Measurements from ENCODE around the gene ZNF407. TPM values are rescaled to one million over a fixed set of nuclear protein-coding genes. Genes with fewer than 3 reads are reported as not detected.

Gene ZNF407
- total RNA-seq, 1 donor from 2014 or later: 13.2 TPM

DNA sequence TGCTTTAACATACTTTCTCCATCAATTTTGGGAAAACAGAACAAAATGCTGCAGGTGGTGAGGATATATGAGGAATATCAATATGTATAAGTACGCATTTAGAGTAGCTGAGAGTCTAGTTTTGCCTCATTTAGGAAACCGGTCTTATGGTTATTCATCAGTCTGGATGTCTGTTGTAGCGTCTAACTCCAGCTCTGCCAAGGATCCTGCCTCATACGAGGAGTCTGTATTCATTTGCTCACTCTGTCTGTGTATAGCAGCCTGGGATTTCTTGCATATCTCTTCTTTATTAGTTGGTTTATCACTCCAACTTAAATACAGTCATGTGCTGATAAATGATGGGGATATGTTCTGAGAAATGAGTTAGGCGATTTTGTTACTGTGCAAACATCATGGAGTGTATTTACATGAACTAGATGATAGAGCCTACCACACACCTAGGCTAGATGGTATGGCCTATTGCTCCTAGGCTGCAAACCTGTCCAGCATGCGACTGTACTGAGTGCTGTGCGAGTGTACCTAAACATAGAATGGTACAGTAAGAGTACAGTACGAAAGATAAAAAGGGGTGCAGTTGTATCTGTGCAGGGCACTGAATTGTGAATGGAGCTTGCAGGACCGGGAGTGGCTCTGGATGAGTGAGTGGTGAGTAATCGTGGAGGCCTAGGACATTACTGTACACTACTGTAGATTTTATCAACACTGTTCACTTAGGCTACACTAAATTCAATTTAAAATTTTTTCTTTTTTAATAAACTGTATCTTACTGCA is 148.1 kb downstream of the ZNF407 start:
- TF ChIP-seq, protein P1, sequence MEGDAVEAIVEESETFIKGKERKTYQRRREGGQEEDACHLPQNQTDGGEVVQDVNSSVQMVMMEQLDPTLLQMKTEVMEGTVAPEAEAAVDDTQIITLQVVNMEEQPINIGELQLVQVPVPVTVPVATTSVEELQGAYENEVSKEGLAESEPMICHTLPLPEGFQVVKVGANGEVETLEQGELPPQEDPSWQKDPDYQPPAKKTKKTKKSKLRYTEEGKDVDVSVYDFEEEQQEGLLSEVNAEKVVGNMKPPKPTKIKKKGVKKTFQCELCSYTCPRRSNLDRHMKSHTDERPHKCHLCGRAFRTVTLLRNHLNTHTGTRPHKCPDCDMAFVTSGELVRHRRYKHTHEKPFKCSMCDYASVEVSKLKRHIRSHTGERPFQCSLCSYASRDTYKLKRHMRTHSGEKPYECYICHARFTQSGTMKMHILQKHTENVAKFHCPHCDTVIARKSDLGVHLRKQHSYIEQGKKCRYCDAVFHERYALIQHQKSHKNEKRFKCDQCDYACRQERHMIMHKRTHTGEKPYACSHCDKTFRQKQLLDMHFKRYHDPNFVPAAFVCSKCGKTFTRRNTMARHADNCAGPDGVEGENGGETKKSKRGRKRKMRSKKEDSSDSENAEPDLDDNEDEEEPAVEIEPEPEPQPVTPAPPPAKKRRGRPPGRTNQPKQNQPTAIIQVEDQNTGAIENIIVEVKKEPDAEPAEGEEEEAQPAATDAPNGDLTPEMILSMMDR (conservative IDR thresholded peaks at IDR 0.05): no peak
- no peak overlapping the region for H3K4me3 Mint-ChIP-seq
- no peaks in the 10 kb centered on the region for H3K9me3 Mint-ChIP-seq
- no peak for DNase-seq (ENCODE audit: low read depth, low spot score)
- H3K36me3 Mint-ChIP-seq (ENCODE audit: low read depth): no peaks in the 10 kb centered on the region
- H3K27me3 Mint-ChIP-seq (ENCODE audit: low read depth): no peaks in the 10 kb centered on the region
- H3K4me1 Mint-ChIP-seq: peaks cover 20% of the 10 kb centered on the region
- H3K27ac Mint-ChIP-seq (ENCODE audit: unreplicated experiment): no peak overlapping the region

DNA sequence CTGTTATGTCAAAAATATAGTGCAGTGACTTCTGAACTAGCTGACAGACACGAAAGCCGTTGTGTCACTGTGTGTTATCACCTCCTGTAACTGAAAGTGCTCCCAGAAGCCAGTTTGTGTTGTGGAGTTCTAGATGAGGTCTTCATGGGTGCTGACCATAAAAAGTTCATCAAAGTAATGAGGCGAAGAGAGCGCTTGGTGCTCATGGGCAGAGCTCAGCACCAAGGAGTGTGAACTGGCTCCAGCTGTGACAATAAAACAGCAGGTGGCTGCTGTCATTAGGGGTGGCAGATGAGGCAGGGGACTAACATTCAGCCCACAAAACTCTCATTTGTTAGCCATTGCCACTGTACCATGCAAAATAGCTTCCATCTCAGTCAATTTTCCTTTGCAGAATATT is 151.1 kb downstream of the ZNF407 start:
- TF ChIP-seq, protein P1 (conservative IDR thresholded peaks at IDR 0.05): no peak
- H3K27ac Mint-ChIP-seq (ENCODE audit: unreplicated experiment): no peak overlapping the region
- peaks cover 4% of the 10 kb centered on the region for H3K9me3 Mint-ChIP-seq
- H3K4me3 Mint-ChIP-seq: no peak overlapping the region
- no peaks in the 10 kb centered on the region for H3K27me3 Mint-ChIP-seq (ENCODE audit: low read depth)
- peaks cover 13% of the 10 kb centered on the region for H3K4me1 Mint-ChIP-seq
- H3K36me3 Mint-ChIP-seq (ENCODE audit: low read depth): peaks cover 13% of the 10 kb centered on the region
- no peak for DNase-seq (ENCODE audit: low read depth, low spot score)

DNA sequence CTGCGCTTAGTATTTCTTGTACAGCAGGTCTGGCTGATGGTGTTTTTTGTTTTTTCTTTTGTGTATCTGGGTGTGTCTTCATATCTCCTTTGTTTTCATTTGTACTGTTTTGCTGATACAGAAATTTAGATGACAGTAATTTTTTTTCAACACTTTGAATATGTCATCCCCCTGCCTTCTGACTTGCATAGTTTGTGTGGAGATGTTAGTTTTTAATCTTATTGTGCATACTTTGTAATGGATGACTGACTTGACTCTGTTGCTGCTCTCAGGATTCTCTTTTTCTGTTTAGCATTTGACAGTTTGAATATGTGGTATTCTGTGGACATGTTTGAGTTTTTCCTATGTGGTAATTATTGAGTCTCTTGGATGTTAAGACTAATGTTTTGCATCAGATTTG is 161.3 kb downstream of the ZNF407 start:
- Mint-ChIP-seq H3K9me3 (peaks cover 12% of the 10 kb centered on the region), H3K4me3 (no peak overlapping the region), H3K36me3 (ENCODE audit: low read depth) (peaks cover 24% of the 10 kb centered on the region), H3K27ac (ENCODE audit: unreplicated experiment) (no peak overlapping the region), H3K27me3 (ENCODE audit: low read depth) (no peaks in the 10 kb centered on the region), H3K4me1 (no peaks in the 10 kb centered on the region)
- DNase-seq (ENCODE audit: low read depth, low spot score): no peak
- TF ChIP-seq, protein P1 (conservative IDR thresholded peaks at IDR 0.05): no peak

DNA sequence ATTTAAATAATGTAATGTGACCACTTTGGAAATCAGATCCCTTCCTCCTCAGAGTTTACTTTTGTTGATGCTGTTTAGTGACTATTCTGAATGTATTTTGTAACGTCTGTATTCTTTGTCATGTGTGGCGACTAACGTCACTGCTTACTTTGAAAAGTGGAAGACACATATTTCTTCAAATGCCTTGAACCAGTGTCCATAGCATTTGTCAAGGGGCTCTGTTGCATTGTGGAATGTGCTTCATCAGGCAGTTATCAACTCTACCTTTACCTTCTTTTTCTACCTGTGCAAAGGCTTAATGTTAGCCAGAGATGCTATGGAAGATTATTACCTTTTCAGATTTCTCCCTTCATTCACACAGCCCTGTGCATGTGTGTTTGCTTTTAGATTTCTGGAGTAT is 162.4 kb downstream of the ZNF407 start:
- TF ChIP-seq, protein P1 (conservative IDR thresholded peaks at IDR 0.05): no peak
- Mint-ChIP-seq H3K9me3 (peaks cover 14% of the 10 kb centered on the region), H3K36me3 (ENCODE audit: low read depth) (peaks cover 22% of the 10 kb centered on the region), H3K27me3 (ENCODE audit: low read depth) (no peaks in the 10 kb centered on the region), H3K27ac (ENCODE audit: unreplicated experiment) (no peak overlapping the region), H3K4me1 (no peaks in the 10 kb centered on the region), H3K4me3 (no peak overlapping the region)
- DNase-seq (ENCODE audit: low read depth, low spot score): no peak

DNA sequence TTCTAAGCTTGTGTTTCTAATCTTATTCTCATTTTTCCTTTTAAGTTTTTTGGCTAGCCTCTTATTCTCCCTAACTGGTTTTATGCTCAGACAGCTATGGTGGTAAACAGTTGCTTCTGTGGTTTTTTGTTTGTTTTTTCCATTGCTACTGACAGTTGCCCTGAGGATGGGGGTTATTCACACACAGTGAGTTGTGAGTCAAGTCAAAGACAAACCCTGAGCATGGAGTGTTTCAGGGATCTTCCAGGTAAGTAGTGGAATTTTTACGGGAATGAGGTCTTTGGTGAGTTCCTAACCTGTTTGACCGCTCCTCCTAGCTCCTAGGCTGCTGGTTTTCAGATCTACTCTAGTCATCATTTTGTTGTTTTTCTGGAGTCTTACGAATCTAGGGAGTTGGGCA is 162.8 kb downstream of the ZNF407 start:
- no peaks in the 10 kb centered on the region for H3K27me3 Mint-ChIP-seq (ENCODE audit: low read depth)
- TF ChIP-seq, protein P1 (conservative IDR thresholded peaks at IDR 0.05): no peak
- DNase-seq (ENCODE audit: low read depth, low spot score): no peak
- peaks cover 14% of the 10 kb centered on the region for H3K9me3 Mint-ChIP-seq
- H3K4me1 Mint-ChIP-seq: no peaks in the 10 kb centered on the region
- peaks cover 22% of the 10 kb centered on the region for H3K36me3 Mint-ChIP-seq (ENCODE audit: low read depth)
- no peak overlapping the region for H3K4me3 Mint-ChIP-seq
- no peak overlapping the region for H3K27ac Mint-ChIP-seq (ENCODE audit: unreplicated experiment)

Measured in neural crest cell (in vitro differentiated cells).